ENCODE measurements around the gene ZNF394.

DNA sequence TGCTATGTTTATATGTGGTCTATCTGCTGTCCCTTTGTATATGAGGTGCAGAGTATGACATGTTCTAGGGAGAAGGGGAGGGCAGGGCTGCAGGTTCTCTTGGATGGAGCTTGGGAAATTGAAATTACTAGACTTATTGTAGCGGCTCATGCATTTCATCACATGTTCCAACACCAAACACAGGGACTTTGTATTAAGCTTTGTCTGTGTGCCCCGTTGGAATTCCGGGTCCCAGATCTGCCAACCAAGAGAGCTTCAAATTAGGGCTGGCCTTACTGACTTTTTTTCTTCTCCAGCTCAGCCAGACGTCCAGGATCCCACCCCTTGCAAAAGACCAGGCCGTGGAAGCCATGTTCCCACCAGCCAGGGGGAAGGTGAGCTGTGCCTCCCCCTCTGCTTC is 24.0 kb downstream of the ZNF394 start:
- TF ChIP-seq, protein P1, sequence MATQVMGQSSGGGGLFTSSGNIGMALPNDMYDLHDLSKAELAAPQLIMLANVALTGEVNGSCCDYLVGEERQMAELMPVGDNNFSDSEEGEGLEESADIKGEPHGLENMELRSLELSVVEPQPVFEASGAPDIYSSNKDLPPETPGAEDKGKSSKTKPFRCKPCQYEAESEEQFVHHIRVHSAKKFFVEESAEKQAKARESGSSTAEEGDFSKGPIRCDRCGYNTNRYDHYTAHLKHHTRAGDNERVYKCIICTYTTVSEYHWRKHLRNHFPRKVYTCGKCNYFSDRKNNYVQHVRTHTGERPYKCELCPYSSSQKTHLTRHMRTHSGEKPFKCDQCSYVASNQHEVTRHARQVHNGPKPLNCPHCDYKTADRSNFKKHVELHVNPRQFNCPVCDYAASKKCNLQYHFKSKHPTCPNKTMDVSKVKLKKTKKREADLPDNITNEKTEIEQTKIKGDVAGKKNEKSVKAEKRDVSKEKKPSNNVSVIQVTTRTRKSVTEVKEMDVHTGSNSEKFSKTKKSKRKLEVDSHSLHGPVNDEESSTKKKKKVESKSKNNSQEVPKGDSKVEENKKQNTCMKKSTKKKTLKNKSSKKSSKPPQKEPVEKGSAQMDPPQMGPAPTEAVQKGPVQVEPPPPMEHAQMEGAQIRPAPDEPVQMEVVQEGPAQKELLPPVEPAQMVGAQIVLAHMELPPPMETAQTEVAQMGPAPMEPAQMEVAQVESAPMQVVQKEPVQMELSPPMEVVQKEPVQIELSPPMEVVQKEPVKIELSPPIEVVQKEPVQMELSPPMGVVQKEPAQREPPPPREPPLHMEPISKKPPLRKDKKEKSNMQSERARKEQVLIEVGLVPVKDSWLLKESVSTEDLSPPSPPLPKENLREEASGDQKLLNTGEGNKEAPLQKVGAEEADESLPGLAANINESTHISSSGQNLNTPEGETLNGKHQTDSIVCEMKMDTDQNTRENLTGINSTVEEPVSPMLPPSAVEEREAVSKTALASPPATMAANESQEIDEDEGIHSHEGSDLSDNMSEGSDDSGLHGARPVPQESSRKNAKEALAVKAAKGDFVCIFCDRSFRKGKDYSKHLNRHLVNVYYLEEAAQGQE (IDR thresholded peaks at IDR 0.05; ENCODE audit: low read depth) = no peak
- TF ChIP-seq CEBPB (IDR thresholded peaks at IDR 0.05) (no peak), EP300 (IDR thresholded peaks at IDR 0.05; ENCODE audit: borderline replicate concordance) (no peak), ZBTB7A (IDR thresholded peaks at IDR 0.05; ENCODE audit: low read depth) (no peak), CREB1 (IDR thresholded peaks at IDR 0.05; ENCODE audit: low read depth) (no peak), TAF1 (IDR thresholded peaks at IDR 0.05; ENCODE audit: low read depth) (no peak), YY1 (IDR thresholded peaks at IDR 0.05; ENCODE audit: low read depth) (no peak), TCF12 (IDR thresholded peaks at IDR 0.05; ENCODE audit: low read depth) (no peak), RAD21 (IDR thresholded peaks at IDR 0.05; ENCODE audit: low read depth) (no peak), FOXM1 (IDR thresholded peaks at IDR 0.05; ENCODE audit: borderline replicate concordance, low read depth) (no peak), TEAD4 (IDR thresholded peaks at IDR 0.05) (no peak)
- TF ChIP-seq, protein P2, sequence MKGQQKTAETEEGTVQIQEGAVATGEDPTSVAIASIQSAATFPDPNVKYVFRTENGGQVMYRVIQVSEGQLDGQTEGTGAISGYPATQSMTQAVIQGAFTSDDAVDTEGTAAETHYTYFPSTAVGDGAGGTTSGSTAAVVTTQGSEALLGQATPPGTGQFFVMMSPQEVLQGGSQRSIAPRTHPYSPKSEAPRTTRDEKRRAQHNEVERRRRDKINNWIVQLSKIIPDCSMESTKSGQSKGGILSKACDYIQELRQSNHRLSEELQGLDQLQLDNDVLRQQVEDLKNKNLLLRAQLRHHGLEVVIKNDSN (IDR thresholded peaks at IDR 0.05) = no peak
